ENCODE results near the gene ARGLU1.

Gene ARGLU1

DNA sequence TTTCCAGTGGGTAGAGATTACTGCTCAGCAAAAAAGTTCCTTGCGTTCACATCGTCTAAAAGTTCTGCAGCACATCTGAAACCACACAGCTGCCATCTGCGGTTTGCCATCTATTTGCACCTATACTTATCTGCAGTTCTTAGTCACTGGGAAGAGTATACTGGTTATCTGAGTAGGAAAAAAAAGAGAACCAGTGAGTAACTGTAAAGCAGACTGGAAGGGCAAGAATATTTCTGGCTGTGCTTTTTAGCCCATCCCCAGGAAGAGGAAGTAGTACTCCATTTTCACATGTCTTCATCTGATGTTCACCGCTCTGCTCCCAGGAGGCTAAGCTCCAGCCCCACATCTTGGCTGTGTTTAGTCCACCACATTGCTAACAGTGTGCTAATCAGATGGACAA, 68.0 kb downstream of the ARGLU1 start:
- Histone ChIP-seq H3K4me3 (replicated peaks; ENCODE audit: insufficient read depth, low read length) (no peak overlapping the region), H3K27ac (replicated peaks) (peak overlapping the region; percentile 69), H3K27me3 (ENCODE audit: insufficient read depth, poor library complexity, severe bottlenecking) (no peaks in the 10 kb centered on the region)
- TF ChIP-seq SPI1 (IDR thresholded peaks at IDR 0.05; ENCODE audit: borderline replicate concordance, low read depth) = peak; percentile 43; the same call in 1 of the 2 replicates
- TF ChIP-seq POLR2AphosphoS5 (IDR thresholded peaks at IDR 0.05; ENCODE audit: low read depth) = peak; percentile 49; the same call in 1 of the 2 replicates
- TF ChIP-seq GABPA (IDR thresholded peaks at IDR 0.05; ENCODE audit: low read depth) = no peak
- DNase-seq (ENCODE audit: low read depth in 1 of 2, low spot score in 1 of 2) = peak; percentile 46 to 87

DNA sequence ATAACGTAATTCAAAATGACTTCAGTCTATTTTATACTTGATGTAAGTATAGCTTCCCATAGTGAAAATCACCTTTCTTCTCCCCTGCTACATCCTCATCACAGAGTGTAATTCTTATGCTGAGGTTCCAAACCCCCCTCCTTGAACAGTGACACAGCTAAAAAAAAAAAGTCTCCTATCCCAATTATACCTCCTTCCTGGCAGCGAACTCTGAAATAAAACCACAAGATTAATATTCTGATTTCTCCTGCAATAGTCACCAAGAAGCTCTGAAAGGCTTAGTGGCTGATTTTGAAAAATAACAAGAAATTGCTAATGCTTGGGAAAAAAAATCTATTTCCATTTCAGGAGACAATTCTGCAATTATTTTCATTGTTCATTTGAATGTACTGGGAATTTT, 68.8 kb downstream of the ARGLU1 start:
- peak overlapping the region; percentile 69 for H3K27ac ChIP-seq (replicated peaks)
- no peak for DNase-seq (ENCODE audit: low read depth in 1 of 2, low spot score in 1 of 2)
- TF ChIP-seq, protein P1, sequence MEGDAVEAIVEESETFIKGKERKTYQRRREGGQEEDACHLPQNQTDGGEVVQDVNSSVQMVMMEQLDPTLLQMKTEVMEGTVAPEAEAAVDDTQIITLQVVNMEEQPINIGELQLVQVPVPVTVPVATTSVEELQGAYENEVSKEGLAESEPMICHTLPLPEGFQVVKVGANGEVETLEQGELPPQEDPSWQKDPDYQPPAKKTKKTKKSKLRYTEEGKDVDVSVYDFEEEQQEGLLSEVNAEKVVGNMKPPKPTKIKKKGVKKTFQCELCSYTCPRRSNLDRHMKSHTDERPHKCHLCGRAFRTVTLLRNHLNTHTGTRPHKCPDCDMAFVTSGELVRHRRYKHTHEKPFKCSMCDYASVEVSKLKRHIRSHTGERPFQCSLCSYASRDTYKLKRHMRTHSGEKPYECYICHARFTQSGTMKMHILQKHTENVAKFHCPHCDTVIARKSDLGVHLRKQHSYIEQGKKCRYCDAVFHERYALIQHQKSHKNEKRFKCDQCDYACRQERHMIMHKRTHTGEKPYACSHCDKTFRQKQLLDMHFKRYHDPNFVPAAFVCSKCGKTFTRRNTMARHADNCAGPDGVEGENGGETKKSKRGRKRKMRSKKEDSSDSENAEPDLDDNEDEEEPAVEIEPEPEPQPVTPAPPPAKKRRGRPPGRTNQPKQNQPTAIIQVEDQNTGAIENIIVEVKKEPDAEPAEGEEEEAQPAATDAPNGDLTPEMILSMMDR (IDR thresholded peaks at IDR 0.05; ENCODE audit: insufficient read depth, low read length) = no peak
- TF ChIP-seq, protein P2, sequence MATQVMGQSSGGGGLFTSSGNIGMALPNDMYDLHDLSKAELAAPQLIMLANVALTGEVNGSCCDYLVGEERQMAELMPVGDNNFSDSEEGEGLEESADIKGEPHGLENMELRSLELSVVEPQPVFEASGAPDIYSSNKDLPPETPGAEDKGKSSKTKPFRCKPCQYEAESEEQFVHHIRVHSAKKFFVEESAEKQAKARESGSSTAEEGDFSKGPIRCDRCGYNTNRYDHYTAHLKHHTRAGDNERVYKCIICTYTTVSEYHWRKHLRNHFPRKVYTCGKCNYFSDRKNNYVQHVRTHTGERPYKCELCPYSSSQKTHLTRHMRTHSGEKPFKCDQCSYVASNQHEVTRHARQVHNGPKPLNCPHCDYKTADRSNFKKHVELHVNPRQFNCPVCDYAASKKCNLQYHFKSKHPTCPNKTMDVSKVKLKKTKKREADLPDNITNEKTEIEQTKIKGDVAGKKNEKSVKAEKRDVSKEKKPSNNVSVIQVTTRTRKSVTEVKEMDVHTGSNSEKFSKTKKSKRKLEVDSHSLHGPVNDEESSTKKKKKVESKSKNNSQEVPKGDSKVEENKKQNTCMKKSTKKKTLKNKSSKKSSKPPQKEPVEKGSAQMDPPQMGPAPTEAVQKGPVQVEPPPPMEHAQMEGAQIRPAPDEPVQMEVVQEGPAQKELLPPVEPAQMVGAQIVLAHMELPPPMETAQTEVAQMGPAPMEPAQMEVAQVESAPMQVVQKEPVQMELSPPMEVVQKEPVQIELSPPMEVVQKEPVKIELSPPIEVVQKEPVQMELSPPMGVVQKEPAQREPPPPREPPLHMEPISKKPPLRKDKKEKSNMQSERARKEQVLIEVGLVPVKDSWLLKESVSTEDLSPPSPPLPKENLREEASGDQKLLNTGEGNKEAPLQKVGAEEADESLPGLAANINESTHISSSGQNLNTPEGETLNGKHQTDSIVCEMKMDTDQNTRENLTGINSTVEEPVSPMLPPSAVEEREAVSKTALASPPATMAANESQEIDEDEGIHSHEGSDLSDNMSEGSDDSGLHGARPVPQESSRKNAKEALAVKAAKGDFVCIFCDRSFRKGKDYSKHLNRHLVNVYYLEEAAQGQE (IDR thresholded peaks at IDR 0.05; ENCODE audit: insufficient replicate concordance, low read depth) = no peak
- TF ChIP-seq POLR2AphosphoS5 (IDR thresholded peaks at IDR 0.05; ENCODE audit: low read depth) (no peak), SPI1 (IDR thresholded peaks at IDR 0.05; ENCODE audit: borderline replicate concordance, low read depth) (no peak), GABPA (IDR thresholded peaks at IDR 0.05; ENCODE audit: low read depth) (no peak)
- no peak overlapping the region for H3K4me3 ChIP-seq (replicated peaks; ENCODE audit: insufficient read depth, low read length)
- H3K27me3 ChIP-seq (ENCODE audit: insufficient read depth, poor library complexity, severe bottlenecking) = no peaks in the 10 kb centered on the region

DNA sequence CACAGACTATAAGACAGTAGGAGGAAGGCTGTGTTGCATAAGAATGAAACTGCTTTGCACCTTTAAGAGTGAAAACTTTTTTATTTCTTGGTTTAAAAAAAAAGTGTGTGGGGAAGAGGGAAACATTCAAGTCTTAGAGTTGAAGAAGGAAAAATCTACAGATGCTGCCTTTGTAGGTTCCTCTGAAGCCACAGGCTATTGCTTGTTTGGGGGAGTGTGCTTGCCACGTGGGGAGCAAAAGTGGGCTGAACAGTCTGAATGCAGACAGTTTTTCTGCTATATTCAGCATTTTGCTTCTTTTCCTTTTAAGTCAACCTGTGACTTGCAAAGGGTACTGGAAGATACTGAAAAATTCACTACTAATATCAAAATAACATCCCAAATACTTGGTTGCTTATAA, 69.4 kb downstream of the ARGLU1 start:
- Histone ChIP-seq H3K27ac (replicated peaks) (peak overlapping the region; percentile 69), H3K27me3 (ENCODE audit: insufficient read depth, poor library complexity, severe bottlenecking) (no peaks in the 10 kb centered on the region), H3K4me3 (replicated peaks; ENCODE audit: insufficient read depth, low read length) (no peak overlapping the region)
- peak; percentile 20 to 46 for DNase-seq (ENCODE audit: low read depth in 1 of 2, low spot score in 1 of 2)
- TF ChIP-seq POLR2AphosphoS5 (IDR thresholded peaks at IDR 0.05; ENCODE audit: low read depth) = no peak
- TF ChIP-seq, protein P2 (IDR thresholded peaks at IDR 0.05; ENCODE audit: insufficient replicate concordance, low read depth) = no peak
- TF ChIP-seq GABPA (IDR thresholded peaks at IDR 0.05; ENCODE audit: low read depth) = no peak
- no peak for TF ChIP-seq SPI1 (IDR thresholded peaks at IDR 0.05; ENCODE audit: borderline replicate concordance, low read depth)
- TF ChIP-seq, protein P1 (IDR thresholded peaks at IDR 0.05; ENCODE audit: insufficient read depth, low read length) = no peak

DNA sequence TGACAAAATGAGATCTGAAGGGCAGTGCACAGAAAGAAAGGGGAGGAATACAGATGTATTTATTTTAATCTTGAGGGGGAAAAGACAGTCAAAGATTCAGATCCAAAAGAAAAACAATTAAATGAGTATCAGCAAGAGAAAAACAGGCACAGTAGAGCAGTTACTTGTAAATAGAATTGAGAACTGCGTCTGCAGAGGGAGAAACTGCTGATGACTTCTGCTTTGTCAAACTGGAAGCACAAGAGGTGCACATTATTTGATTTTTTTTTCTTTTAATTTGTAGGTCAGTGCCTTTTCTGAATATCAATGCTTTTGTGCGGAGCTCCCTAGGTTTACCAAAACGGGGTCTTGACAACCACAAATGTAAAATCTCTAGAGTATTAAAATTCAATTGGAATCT, 69.8 kb downstream of the ARGLU1 start:
- Histone ChIP-seq H3K27me3 (ENCODE audit: insufficient read depth, poor library complexity, severe bottlenecking) (no peaks in the 10 kb centered on the region), H3K4me3 (replicated peaks; ENCODE audit: insufficient read depth, low read length) (no peak overlapping the region), H3K27ac (replicated peaks) (peak overlapping the region; percentile 69)
- DNase-seq (ENCODE audit: low read depth in 1 of 2, low spot score in 1 of 2) = peak in 1 of 2 experiments; percentile 46
- TF ChIP-seq SPI1 (IDR thresholded peaks at IDR 0.05; ENCODE audit: borderline replicate concordance, low read depth) (peak; percentile 67; the same call in 1 of the 2 replicates), GABPA (IDR thresholded peaks at IDR 0.05; ENCODE audit: low read depth) (no peak), POLR2AphosphoS5 (IDR thresholded peaks at IDR 0.05; ENCODE audit: low read depth) (no peak)
- TF ChIP-seq, protein P1 (IDR thresholded peaks at IDR 0.05; ENCODE audit: insufficient read depth, low read length) = no peak
- TF ChIP-seq, protein P2 (IDR thresholded peaks at IDR 0.05; ENCODE audit: insufficient replicate concordance, low read depth) = no peak

All from HL-60 (cell line).